Posterior cingulate gyrus (tissue), 11 donors: ENCODE measurements around the gene MBD4.
"Not testable (repeated sequence)": the region's sequence is repeated elsewhere in the genome, so short reads cannot be mapped to it uniquely, and the experiment has no call there.

ENCODE experiments used
- DNase-seq, 10 donors: peaks; one replicate each; pipeline versions ENCODE4 v3.0.0 to v3.0.0-alpha.2; 2020 to 2021; ENCODE audit warnings: mixed read lengths in 3 of 10
- intact Hi-C: fragments of 100-400 bp; cut with DNase I; formaldehyde crosslinking; loops from one replicate; pipeline ENCODE4 v1.15.1; 2023

Gene MBD4

DNA sequence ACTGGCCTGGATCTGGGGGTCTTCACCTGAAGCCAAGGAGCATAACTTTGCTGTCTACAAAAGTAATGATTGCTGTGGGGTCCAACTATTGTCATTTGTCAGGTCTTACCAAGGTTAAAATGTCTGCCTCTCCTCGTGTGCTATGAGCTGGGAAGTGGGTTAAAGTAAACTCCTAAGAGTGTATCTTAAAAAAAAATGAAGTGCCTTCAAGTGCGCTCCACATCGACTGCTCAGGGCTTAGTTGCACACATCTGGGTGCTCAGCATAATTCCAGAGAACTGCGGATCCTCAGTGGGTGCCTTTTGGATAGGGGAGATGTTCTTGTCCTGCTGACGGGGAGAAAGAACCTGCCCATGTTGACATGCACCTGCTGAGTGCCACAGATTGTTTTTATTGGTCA, 52.3 kb downstream of the MBD4 start:
- intact Hi-C loops: no loop called here
- DNase-seq: peak in 1 of 10 donors; percentile 12

GRCh38 chr3:129386984-129387383, 52.8 kb downstream of the MBD4 start:
- DNase-seq: peak in 1 of 10 donors; percentile 46
- intact Hi-C loops: no loop called here

- DNase-seq: peak in 1 of 10 donors; percentile 54
- intact Hi-C loops: not testable (repeated sequence)
Measured at GRCh38 chr3:129385507-129385906, 54.2 kb downstream of the MBD4 start.

GRCh38 chr3:129384594-129385323, 55.0 kb downstream of the MBD4 start:
- intact Hi-C loops: no loop called here
- peak in 1 of 10 donors; percentile 28 for DNase-seq

GRCh38 chr3:129384103-129384502, 55.6 kb downstream of the MBD4 start:
- peak in 1 of 10 donors; percentile 74 for DNase-seq
- intact Hi-C loops: not testable (repeated sequence)

- intact Hi-C loops: no loop called here
- peak; percentile 28 to 96 (median 67) for DNase-seq
Measured at GRCh38 chr3:129383292-129383860, 56.4 kb downstream of the MBD4 start.

GRCh38 chr3:129382366-129382765, 57.4 kb downstream of the MBD4 start:
- peak in 2 of 10 donors; percentile 33 to 88 for DNase-seq
- intact Hi-C loops: no loop called here
